Airway epithelial cell (primary cell): ENCODE data around the gene CERS1. TPM values are rescaled to one million over a fixed set of nuclear protein-coding genes. Genes with fewer than 3 reads are reported as not detected.

ENCODE experiments used
- total RNA-seq: library from RNA; depleted of rRNA; stranded (reverse); fragments of >200 nt; gene quantifications from 2 replicates; pipeline ENCODE4 v1.2.3, GENCODE V29; 2015

Gene CERS1
- total RNA-seq, result 0.56 and 1.4 TPM in 2 replicates

GRCh38 chr19:18895824-18896341 lies at the start of gene CERS1:
CERS1 (minus strand) TSS chr19:18896158; CDS start chr19:18896072, 86 bp downstream.

GRCh38 chr19:18940769-18941627 lies 45.0 kb upstream of the CERS1 start, which contains the start of gene HOMER3:
HOMER3 (minus strand) TSS chr19:18941217; CDS start chr19:18938982, 2,235 bp downstream.

GRCh38 chr19:18919086-18919899 lies 23.3 kb upstream of the CERS1 start, which contains the start of the genes COPE and DDX49:
COPE (minus strand) TSS chr19:18919387; CDS start chr19:18919348, 39 bp downstream.
DDX49 (plus strand) TSS chr19:18919715; CDS start chr19:18919742, 27 bp downstream.

GRCh38 chr19:18831524-18832305 lies 64.2 kb downstream of the CERS1 start, which contains the start of gene UPF1:
UPF1 (plus strand) TSS chr19:18831959; CDS start chr19:18832210, 251 bp downstream.

Other genes with a start within 250 kb of the CERS1 start
- 2.1 and 3.2 TPM in 2 replicates for gene CRTC1, start 212.5 kb downstream of the CERS1 start, total RNA-seq
- not detected in 2 replicates for gene COMP, start 104.9 kb downstream of the CERS1 start, total RNA-seq
- 50.7 and 71.7 TPM in 2 replicates for gene UPF1, start 64.2 kb downstream of the CERS1 start, total RNA-seq
- gene COPE, start 23.2 kb upstream of the CERS1 start, total RNA-seq, result 343 and 355 TPM in 2 replicates
- gene DDX49, start 23.6 kb upstream of the CERS1 start, total RNA-seq, result 70.6 and 99.5 TPM in 2 replicates
- gene HOMER3, start 45.1 kb upstream of the CERS1 start, total RNA-seq, result 116 and 136 TPM in 2 replicates
- gene SUGP2, start 137.4 kb upstream of the CERS1 start, total RNA-seq, result 13.4 and 19.0 TPM in 2 replicates
- 40.5 and 41.9 TPM in 2 replicates for gene ARMC6, start 137.4 kb upstream of the CERS1 start, total RNA-seq
- gene SLC25A42, start 167.8 kb upstream of the CERS1 start, total RNA-seq, result 4.0 and 4.9 TPM in 2 replicates
- 36.8 and 41.5 TPM in 2 replicates for gene TMEM161A, start 242.3 kb upstream of the CERS1 start, total RNA-seq